ENCODE measurements around the gene RHBDL2.
"Not testable (repeated sequence)": the region's sequence is repeated elsewhere in the genome, so short reads cannot be mapped to it uniquely, and the experiment has no call there.

Gene RHBDL2

DNA sequence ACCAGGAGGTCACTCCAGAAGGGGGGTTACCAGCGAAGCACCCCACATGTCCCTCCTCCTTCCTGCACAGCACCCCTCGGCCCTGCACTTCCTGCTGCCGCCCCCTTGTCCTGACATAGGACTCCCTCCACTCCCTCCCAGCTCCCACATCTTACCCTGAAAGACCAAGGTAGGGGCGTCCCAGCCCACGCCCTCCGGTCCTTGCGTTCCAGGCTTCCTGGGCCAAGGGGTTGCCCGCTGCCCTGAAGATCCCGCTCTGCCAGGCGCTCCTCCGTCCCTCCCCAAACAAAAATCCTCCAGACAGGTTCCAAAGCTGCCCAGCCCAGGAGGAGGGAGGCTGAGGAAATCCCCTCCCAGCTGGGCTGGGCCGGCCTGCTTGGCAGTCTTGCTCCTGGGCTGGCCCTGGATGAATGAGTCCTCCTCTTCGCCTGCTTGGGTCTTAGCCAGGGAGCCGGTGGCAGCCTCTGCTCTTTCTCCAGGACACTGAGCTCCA, at the start of gene RHBDL2:
Gene RHBDL2 (minus strand): TSS at position 304 of the 493 bp plus-strand sequence. CDS start 22,618 bp downstream, outside the sequence.
- peak; percentile 91 for DNase-seq (ENCODE audit: low spot score)

DNA sequence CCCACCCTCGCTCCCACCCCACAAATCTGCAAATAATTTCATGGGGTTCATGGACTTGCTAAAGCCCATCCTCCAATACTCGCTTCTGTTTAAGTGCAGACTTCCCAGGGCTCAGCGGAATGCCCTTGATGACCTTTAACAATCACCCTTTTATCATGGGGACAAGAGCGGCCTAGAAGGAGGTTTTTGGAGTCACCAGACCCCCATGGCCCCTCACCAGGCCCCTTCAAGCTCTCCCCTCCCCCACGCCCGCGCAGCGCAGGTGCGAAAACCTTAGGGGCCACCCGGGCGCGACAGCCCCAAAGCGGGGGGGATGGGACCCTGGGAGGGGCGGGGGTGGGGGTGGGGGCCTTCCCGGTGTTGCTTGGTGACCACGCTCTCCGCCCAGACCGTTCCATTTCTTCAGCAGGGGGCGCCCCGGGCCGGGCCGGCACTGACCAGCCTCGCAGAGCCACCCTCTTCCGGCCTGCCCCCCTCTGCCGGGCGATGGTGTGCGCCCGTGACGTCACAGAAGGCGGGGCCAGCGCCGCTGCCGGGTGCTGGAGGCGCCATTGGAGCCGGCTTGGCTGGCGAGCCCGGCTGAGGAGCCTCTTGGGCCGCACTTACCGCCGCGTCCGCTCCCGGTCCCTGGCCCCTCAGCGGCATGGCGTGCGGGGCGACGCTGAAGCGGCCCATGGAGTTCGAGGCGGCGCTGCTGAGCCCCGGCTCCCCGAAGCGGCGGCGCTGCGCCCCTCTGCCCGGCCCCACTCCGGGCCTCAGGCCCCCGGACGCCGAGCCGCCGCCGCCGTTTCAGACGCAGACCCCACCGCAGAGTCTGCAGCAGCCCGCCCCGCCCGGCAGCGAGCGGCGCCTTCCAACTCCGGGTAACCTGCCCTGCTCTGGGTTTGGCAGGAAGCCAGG, 49.4 kb upstream of the RHBDL2 start, which contains the start of gene AKIRIN1:
Gene AKIRIN1 (plus strand): TSS at position 539 of the 900 bp plus-strand sequence. CDS start 105 bp downstream, at position 644.
- DNase-seq (ENCODE audit: low spot score) = peak; percentile 100

DNA sequence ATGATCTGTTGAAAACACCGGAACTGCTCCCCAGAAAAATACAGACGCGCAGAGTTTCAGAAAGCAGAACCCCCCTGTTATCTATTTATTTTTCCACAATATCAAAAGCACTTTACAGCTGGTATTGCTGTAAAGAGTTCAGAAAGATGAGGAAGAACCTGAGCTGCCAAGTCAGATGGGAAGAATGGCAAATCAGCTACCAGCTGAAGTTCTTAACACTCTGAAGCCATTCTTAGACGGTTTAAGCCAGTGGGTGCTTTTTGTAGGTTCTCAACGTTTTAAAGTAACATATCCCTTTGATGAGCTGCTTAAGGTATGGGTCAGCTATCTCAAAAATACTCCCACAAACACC, 48.7 kb upstream of the RHBDL2 start:
- peak; percentile 31 for DNase-seq (ENCODE audit: low spot score)

GRCh38 chr1:38989979-38990378, 48.3 kb upstream of the RHBDL2 start:
- DNase-seq (ENCODE audit: low spot score) = no peak

DNA sequence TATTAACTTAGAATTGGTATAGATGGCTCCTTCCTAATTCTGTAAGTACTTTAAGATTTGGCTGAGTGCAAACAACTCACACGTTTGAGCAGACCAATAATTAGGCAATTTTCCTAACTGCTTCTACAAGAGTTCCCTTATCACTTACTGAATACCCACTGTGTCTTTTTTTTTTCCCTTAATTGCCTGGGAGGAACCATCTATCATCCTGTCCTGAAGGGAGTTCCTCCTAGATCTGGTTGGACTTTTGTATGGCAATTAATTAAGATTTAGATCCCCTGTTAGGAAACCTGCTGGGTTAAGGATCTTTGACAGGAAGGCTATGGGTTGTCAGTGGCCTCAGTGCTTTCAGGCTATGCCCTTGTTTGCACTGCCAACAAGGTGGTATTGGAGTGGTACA, 37.8 kb upstream of the RHBDL2 start:
- not testable (repeated sequence) for DNase-seq (ENCODE audit: low spot score)

GRCh38 chr1:38978245-38978542, 36.6 kb upstream of the RHBDL2 start:
- DNase-seq (ENCODE audit: low spot score) = not testable (repeated sequence)

DNA sequence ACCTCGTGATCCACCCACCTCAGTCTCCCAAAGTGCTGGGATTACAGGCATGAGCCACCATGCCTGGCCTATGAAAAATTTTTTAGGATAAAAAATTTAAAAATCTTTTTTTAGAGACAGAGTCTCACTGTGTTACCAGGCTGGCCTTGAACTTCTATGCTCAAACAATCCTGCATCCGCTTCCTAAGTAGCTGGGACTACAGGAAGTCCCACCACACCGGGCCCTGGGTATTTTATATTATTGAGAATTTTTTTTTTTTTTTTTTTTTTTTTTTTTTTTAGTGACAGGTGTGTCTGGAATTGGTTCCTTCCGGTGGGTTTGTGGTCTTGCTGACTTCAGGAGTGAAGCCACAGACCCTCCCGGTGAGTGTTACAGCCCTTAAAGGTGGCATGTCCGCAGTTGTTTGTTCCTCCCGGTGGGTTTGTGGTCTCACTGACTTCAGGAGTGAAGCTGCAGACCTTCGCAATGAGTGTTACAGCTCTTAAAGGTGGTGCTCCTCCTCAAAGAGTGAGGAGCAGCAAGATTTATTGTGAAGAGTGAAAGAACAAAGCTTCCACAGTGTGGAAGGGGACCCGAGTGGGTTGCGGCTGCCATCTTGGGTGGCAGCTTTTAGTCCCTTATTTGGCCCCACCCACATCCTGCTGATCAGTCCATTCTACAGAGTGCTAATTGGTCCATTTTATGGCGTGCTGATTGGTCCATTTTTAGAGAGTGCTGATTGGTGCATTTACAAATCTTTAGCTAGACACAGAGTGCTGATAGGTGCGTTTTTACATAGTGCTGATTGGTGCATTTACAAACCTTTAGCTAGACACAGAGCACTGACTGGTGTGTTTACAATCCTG, 36.0 kb upstream of the RHBDL2 start:
- DNase-seq (ENCODE audit: low spot score) = not testable (repeated sequence)

DNA sequence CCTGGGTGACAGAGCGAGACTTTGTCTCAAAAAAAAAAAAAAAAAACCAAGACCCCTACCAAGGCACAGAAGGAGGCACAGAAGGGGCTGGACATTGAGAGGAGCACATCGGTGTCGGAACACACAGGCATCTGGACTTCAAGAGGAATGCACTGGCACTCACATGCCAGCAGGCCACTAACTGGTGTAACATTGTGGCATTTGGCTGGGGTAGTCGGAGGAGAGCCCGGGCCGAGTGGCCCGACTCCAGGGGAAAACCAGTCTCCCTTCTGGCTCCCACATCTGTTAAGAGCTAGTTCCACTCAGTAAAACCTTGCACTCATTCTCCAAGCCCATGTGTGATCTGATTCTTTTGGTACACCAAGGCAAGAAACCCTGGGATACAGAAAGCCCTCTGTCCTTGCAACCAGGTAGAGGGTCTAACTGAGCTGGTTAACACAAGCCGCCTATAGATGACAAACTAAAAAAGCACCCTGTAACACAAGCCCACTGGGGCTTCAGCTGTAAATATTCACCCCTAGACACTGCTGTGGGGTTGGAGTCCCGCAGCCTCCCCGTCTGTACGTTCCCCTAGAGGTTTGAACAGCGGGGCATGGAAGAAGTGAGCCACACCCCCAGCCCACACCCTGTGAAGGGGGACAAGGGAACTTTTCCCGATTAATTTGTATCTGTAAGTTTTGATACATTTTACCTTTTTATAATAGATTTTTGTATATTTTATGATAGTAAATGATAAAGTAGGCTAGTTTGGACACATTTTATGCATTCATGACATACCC, 32.2 kb upstream of the RHBDL2 start:
- DNase-seq (ENCODE audit: low spot score) = no peak

GRCh38 chr1:38973145-38973544, 31.5 kb upstream of the RHBDL2 start:
- not testable (repeated sequence) for DNase-seq (ENCODE audit: low spot score)

- DNase-seq (ENCODE audit: low spot score) = no peak
Observed at GRCh38 chr1:38964140-38964548, 22.5 kb upstream of the RHBDL2 start.

DNA sequence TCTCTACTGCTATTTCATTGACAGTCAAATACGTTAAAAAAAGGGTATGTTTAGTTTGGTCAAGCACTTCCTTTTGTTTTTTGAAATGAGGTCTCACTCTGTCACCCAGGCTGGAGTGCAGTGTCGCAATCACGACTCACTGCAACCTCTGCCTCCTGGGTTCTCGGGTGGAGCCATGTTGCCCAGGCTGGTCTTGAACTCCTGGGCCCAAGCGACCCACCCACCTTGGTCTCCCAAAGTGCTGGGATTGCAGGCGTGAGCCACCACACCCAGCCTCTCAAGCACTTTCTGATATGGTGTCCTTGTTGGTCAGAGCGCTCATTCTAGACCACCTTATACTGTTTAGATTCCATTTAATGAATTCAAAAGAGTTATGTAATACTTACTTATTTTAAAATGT, 20.9 kb upstream of the RHBDL2 start:
- DNase-seq (ENCODE audit: low spot score) = peak; percentile 24

GRCh38 chr1:38962113-38962512, 20.5 kb upstream of the RHBDL2 start:
- peak; percentile 74 for DNase-seq (ENCODE audit: low spot score)

GRCh38 chr1:38958967-38959366, 17.3 kb upstream of the RHBDL2 start:
- peak; percentile 19 for DNase-seq (ENCODE audit: low spot score)

- DNase-seq (ENCODE audit: low spot score) = no peak
Observed at GRCh38 chr1:38953433-38953860, 11.8 kb upstream of the RHBDL2 start.

DNA sequence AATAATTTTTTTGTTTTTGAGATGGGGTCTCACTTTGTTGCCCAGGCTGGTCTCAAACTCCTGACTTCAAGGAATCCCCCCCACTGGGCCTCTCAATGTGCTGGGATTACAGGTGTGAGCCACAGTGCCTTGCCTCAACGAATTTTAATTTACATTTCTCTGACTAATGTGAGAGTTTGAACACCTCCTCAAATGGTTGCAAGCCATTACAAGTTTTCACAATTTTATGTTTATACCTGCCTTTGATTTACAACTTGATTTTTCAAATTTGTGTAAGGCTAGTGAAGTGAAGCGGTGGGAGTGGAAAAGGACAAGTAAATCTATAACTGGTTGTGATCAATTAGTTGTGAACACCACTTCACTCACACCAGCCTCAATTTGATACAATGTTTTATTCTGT, 8.9 kb upstream of the RHBDL2 start:
- DNase-seq (ENCODE audit: low spot score) = no peak

DNA sequence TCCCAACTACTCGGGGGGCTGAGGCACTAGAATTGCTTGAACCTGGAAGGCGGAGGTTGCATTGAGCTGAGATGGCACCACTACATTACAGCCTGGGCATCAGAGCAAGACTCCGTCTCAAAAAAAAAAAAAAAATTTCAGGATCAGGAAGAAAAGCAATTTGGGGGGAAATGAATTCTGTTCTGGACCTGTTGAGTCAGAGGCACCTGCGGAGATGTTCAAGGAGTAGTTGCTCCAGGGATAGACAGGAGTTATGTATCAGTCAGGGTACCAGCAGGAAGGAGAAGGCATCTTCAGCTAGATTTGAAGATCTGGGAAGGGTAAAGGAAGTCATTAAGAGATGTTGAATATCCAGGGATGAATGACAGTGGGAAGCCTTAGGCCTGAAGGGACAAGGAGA, 2.9 kb upstream of the RHBDL2 start:
- DNase-seq (ENCODE audit: low spot score) = no peak

- no peak for DNase-seq (ENCODE audit: low spot score)
Observed at GRCh38 chr1:38942664-38943428, 1.2 kb upstream of the RHBDL2 start.

GRCh38 chr1:38941093-38941492, 537 bp downstream of the RHBDL2 start:
- no peak for DNase-seq (ENCODE audit: low spot score)

DNA sequence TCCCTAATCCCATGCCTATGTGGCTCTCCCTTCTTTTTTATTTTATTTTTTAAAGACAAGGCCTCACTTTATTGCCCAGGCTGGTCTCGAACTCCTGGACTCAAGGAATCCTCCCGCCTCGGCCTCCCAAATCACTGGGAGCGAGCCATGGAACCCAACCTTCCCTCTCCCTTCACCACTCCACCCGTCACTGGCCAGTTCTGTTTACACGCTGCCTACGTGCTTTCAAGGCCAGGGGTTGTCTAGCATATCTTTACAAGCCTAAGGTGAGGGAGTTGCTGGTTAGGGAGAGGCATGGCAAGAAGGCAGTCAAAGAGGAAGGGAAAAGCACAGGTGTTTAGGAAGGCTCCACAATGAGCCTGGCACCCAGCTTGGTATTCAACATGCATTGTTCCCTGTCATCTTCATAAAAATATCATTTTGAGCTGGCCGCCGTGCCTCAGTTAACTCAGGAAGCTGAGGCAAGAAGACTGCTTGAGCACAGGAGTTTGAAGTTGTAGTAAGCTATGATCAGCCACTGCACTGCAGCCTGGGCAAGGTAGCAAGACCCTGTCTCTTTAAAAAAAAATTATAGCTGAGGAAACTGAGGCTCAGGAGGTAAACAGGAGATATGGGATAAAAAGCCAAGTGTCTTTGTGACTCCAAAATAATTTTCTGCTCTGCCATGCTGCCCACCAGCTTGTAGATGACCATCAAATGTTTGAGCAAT, 1.1 kb downstream of the RHBDL2 start:
- DNase-seq (ENCODE audit: low spot score) = no peak

DNA sequence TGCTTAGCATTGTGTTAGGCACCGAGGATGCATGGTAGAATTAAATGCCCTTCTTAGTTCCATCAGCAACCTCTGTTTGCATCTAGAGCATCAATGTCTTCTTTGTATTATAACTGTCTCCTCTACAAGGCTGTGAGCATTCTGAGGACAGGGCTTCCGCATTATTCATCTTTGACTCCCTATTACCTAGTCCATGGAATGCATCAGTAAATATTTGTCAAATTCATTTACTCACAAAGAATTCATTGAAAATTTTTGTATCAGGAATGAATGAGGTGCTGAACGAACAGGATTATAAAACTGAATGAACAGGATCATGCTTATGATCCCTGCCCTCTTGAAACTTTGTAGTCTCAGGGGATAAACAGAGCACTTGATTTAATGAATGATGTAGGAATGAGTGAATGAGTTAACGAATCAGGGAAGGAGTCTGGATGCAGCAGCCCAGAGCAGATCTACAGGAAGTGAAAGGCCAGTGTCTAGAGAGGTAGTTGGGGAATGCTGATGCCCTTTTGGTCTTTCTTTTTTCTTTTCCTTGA, 2.8 kb downstream of the RHBDL2 start:
- DNase-seq (ENCODE audit: low spot score) = no peak
